ENCODE results near the gene LIAS. TPM values are rescaled to one million over a fixed set of nuclear protein-coding genes. Genes with fewer than 3 reads are reported as not detected.

LIAS gene
- total RNA-seq, 1 donor from 2014 or later, result 9.6 TPM

- Histone ChIP-seq H3K27ac (ENCODE audit: low read depth, low read length) (peak overlapping the region; percentile 97), H2AFZ (ENCODE audit: low read depth, low read length) (peak overlapping the region; percentile 25), H4K20me1 (ENCODE audit: insufficient read depth, low read length) (peaks cover 29% of the 10 kb centered on the region), H3K4me2 (ENCODE audit: low read length) (peak overlapping the region; percentile 86), H3K79me2 (ENCODE audit: insufficient read depth, low read length) (peaks cover 73% of the 10 kb centered on the region), H3K9me3 (ENCODE audit: insufficient read depth, low read depth, low read length) (peaks cover 3% of the 10 kb centered on the region), H3K9ac (ENCODE audit: low read length) (peak overlapping the region; percentile 97), H3K4me3 (ENCODE audit: insufficient read depth, low read depth, low read length) (peak overlapping the region; percentile 87), H3K36me3 (ENCODE audit: insufficient read depth, low read length) (no peaks in the 10 kb centered on the region), H3K4me1 (ENCODE audit: insufficient read depth, low read length) (peaks cover 25% of the 10 kb centered on the region), H3K27me3 (ENCODE audit: insufficient read depth, low read length) (no peaks in the 10 kb centered on the region)
- FAIRE-seq (no peak), DNase-seq (ENCODE audit: low read depth) (peak; percentile 9)
- peaks cover 17% of the 10 kb centered on the region for H3K36me3 Mint-ChIP-seq (ENCODE audit: low read depth, unreplicated experiment)
- H3K27me3 Mint-ChIP-seq (ENCODE audit: low read depth, unreplicated experiment), result no peaks in the 10 kb centered on the region
- H3K27ac Mint-ChIP-seq (ENCODE audit: unreplicated experiment), result peak overlapping the region; percentile 97
- peaks cover 18% of the 10 kb centered on the region for H3K4me1 Mint-ChIP-seq (ENCODE audit: low read depth, unreplicated experiment)
- no peak for TF ChIP-seq EZH2 (IDR thresholded peaks at IDR 0.05; ENCODE audit: insufficient read depth, low read length)
- TF ChIP-seq, protein P1, sequence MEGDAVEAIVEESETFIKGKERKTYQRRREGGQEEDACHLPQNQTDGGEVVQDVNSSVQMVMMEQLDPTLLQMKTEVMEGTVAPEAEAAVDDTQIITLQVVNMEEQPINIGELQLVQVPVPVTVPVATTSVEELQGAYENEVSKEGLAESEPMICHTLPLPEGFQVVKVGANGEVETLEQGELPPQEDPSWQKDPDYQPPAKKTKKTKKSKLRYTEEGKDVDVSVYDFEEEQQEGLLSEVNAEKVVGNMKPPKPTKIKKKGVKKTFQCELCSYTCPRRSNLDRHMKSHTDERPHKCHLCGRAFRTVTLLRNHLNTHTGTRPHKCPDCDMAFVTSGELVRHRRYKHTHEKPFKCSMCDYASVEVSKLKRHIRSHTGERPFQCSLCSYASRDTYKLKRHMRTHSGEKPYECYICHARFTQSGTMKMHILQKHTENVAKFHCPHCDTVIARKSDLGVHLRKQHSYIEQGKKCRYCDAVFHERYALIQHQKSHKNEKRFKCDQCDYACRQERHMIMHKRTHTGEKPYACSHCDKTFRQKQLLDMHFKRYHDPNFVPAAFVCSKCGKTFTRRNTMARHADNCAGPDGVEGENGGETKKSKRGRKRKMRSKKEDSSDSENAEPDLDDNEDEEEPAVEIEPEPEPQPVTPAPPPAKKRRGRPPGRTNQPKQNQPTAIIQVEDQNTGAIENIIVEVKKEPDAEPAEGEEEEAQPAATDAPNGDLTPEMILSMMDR (IDR thresholded peaks at IDR 0.05; ENCODE audit: insufficient read depth, low read depth, low read length), result no peak
- H3K9me3 Mint-ChIP-seq (ENCODE audit: unreplicated experiment), result peaks cover 17% of the 10 kb centered on the region
- peak overlapping the region; percentile 100 for H3K4me3 Mint-ChIP-seq (ENCODE audit: unreplicated experiment)
These were observed 68.0 kb downstream of the LIAS start for GRCh38 chr4:39526765-39527295.

DNA sequence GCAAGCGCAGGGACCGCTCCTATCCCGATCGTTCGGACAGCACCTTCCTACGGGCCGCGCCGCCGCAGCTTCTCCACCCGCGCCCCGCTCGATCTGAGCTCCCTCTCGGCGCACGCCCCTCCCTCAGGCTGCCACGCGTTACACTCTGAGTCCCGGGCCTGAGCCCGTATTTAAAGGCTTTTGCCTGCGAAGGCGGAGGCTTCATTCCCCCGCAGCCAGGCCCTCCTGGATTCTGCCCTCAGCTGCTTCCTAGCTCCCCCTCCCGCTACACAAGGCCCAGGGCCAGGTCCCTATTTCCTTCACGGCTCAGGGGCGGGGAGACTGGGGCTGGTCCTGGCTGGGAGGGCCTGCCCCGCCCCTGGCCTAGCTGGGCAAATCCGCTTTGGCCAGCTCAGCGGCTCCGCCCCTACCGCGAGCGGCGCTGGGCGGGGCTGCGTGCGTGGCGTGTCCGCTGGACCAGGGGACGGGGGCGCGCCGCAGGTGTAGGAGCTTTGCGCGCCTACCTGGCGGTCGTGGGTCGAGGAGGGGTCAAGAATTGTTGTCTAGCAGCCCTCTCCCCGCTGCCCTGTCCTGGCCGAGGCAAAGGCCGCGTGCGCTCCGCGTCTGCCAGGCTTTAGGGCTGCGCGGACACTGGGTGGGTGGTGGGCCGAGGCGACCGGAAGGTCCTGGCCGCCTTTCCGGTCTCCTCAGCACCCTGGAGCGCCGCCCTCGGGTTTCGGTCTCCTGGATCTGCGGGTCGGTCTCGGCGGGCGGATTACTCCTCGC lies 68.6 kb downstream of the LIAS start, which contains the start of gene UGDH:
UGDH (minus strand) TSS at position 144 of the 765 bp plus-strand sequence. CDS start 5,927 bp downstream, outside the sequence.
- H3K4me3 ChIP-seq (ENCODE audit: insufficient read depth, low read depth, low read length), result peak within 1 kb of the TSS; percentile 87
- peaks cover 29% of the 10 kb centered on the region for H4K20me1 ChIP-seq (ENCODE audit: insufficient read depth, low read length)
- TF ChIP-seq, protein P1 (IDR thresholded peaks at IDR 0.05; ENCODE audit: insufficient read depth, low read depth, low read length), result no peak
- no peak for TF ChIP-seq EZH2 (IDR thresholded peaks at IDR 0.05; ENCODE audit: insufficient read depth, low read length)
- Mint-ChIP-seq H3K36me3 (ENCODE audit: low read depth, unreplicated experiment) (peaks cover 24% of the 10 kb centered on the region), H3K27me3 (ENCODE audit: low read depth, unreplicated experiment) (no peaks in the 10 kb centered on the region), H3K4me1 (ENCODE audit: low read depth, unreplicated experiment) (peaks cover 12% of the 10 kb centered on the region), H3K27ac (ENCODE audit: unreplicated experiment) (peak within 1 kb of the TSS; percentile 97), H3K4me3 (ENCODE audit: unreplicated experiment) (peak within 1 kb of the TSS; percentile 100), H3K9me3 (ENCODE audit: unreplicated experiment) (peaks cover 23% of the 10 kb centered on the region)
- peaks cover 3% of the 10 kb centered on the region for H3K9me3 ChIP-seq (ENCODE audit: insufficient read depth, low read depth, low read length)
- peaks cover 66% of the 10 kb centered on the region for H3K79me2 ChIP-seq (ENCODE audit: insufficient read depth, low read length)
- peak within 1 kb of the TSS; percentile 82 for H2AFZ ChIP-seq (ENCODE audit: low read depth, low read length)
- peak within 1 kb of the TSS; percentile 97 for H3K27ac ChIP-seq (ENCODE audit: low read depth, low read length)
- peak within 1 kb of the TSS; percentile 97 for H3K9ac ChIP-seq (ENCODE audit: low read length)
- no peaks in the 10 kb centered on the region for H3K27me3 ChIP-seq (ENCODE audit: insufficient read depth, low read length)
- FAIRE-seq, result peak; percentile 20
- no peaks in the 10 kb centered on the region for H3K36me3 ChIP-seq (ENCODE audit: insufficient read depth, low read length)
- H3K4me2 ChIP-seq (ENCODE audit: low read length), result peak within 1 kb of the TSS; percentile 90
- peak; percentile 98 for DNase-seq (ENCODE audit: low read depth)
- peaks cover 19% of the 10 kb centered on the region for H3K4me1 ChIP-seq (ENCODE audit: insufficient read depth, low read length)

Data from astrocyte (in vitro differentiated cells and primary cell).